Neuronal stem cell (in vitro differentiated cells): ENCODE measurements around the gene PRPF6.

Source experiments
- DNase-seq: peaks from one replicate; pipeline ENCODE4 v3.0.0-alpha.2; 2013; ENCODE audit warnings: low spot score
- H2AFZ ChIP-seq: one replicate; pipeline ENCODE4 v1.6.1; 2013; ENCODE audit warnings: mild to moderate bottlenecking, low read length, inconsistent platforms
- H2AK5ac ChIP-seq: 2 replicates; pipeline ENCODE4 v1.6.1; 2013; ENCODE audit warnings: low read depth, mild to moderate bottlenecking, inconsistent platforms, low read length, moderate library complexity, mixed read lengths
- H2BK120ac ChIP-seq: 2 replicates; pipeline ENCODE4 v1.6.1; 2013; ENCODE audit warnings: low read depth, mild to moderate bottlenecking, inconsistent platforms, low read length, moderate library complexity, mixed read lengths
- H2BK12ac ChIP-seq: one replicate; pipeline ENCODE4 v1.6.1; 2013; ENCODE audit warnings: low read length, inconsistent platforms
- H2BK15ac ChIP-seq: 2 replicates; pipeline ENCODE4 v1.6.1; 2013; ENCODE audit warnings: mild to moderate bottlenecking, low read length, inconsistent platforms, mixed read lengths
- H2BK5ac ChIP-seq: one replicate; pipeline ENCODE4 v1.6.1; 2013; ENCODE audit warnings: inconsistent platforms, mild to moderate bottlenecking, low read length, moderate library complexity
- H3K14ac ChIP-seq: one replicate; pipeline ENCODE4 v1.6.1; 2013; ENCODE audit warnings: low read length, inconsistent platforms
- H3K18ac ChIP-seq: 2 replicates; pipeline ENCODE4 v1.6.1; 2013; ENCODE audit warnings: low read length, inconsistent platforms
- H3K23ac ChIP-seq: 2 replicates; pipeline ENCODE4 v1.6.1; 2013; ENCODE audit warnings: low read depth, mild to moderate bottlenecking, mixed read lengths, low read length, inconsistent platforms; ENCODE audit not compliant: poor library complexity
- H3K27ac ChIP-seq: replicated peaks from 3 replicates; pipeline ENCODE4 v1.5.1; 2013; ENCODE audit warnings: low read length, inconsistent platforms
- H3K27me3 ChIP-seq, 3 experiments: 2 replicates each; pipeline ENCODE4 v1.6.1; 2013; ENCODE audit warnings: low read length in 3 of 3, mild to moderate bottlenecking in 2 of 3, inconsistent platforms in 1 of 3, low read depth in 1 of 3, mixed read lengths in 1 of 3, moderate library complexity in 1 of 3; ENCODE audit not compliant: control insufficient read depth in 3 of 3, insufficient read depth in 3 of 3
- H3K36me3 ChIP-seq, 2 donors: replicated peaks in 1 of 2; 2 replicates each; pipeline ENCODE4 v1.6.1; 2013; ENCODE audit warnings: low read length in 2 of 2; ENCODE audit not compliant: control insufficient read depth in 2 of 2, insufficient read depth in 2 of 2
- H3K4ac ChIP-seq: 2 replicates; pipeline ENCODE4 v1.6.1; 2013; ENCODE audit warnings: inconsistent platforms, mild to moderate bottlenecking, low read length, moderate library complexity
- H3K4me1 ChIP-seq, 2 donors: 1 replicate in 1 of 2; 2 replicates in 1 of 2; pipeline ENCODE4 v1.6.1; 2013; ENCODE audit warnings: low read length in 2 of 2, low read depth in 1 of 2; ENCODE audit not compliant: control insufficient read depth in 2 of 2, insufficient read depth in 1 of 2
- H3K4me2 ChIP-seq: one replicate; pipeline ENCODE4 v1.6.1; 2013; ENCODE audit warnings: mild to moderate bottlenecking, low read length, inconsistent platforms; ENCODE audit not compliant: insufficient read depth, poor library complexity, severe bottlenecking
- H3K4me3 ChIP-seq, 2 donors: 2 replicates each; pipeline ENCODE4 v1.5.1; 2013; ENCODE audit warnings: low read length in 2 of 2, mild to moderate bottlenecking in 2 of 2, inconsistent platforms in 1 of 2, moderate library complexity in 1 of 2
- H3K79me1 ChIP-seq: one replicate; pipeline ENCODE4 v1.6.1; 2013; ENCODE audit warnings: low read depth, mild to moderate bottlenecking, inconsistent platforms, low read length, moderate library complexity
- H3K9ac ChIP-seq: one replicate; pipeline ENCODE4 v1.6.1; 2013; ENCODE audit warnings: mild to moderate bottlenecking, low read depth, low read length, inconsistent platforms; ENCODE audit not compliant: poor library complexity
- H3K9me3 ChIP-seq, 2 donors: replicated peaks in 1 of 2; 2 replicates each; pipeline versions ENCODE3 to v1.6.1; 2013; ENCODE audit warnings: low read length in 2 of 2, mild to moderate bottlenecking in 2 of 2, inconsistent platforms in 1 of 2, low read depth in 1 of 2, mixed read lengths in 1 of 2, moderate library complexity in 1 of 2; ENCODE audit not compliant: control insufficient read depth in 2 of 2, insufficient read depth in 1 of 2
- H4K8ac ChIP-seq: one replicate; pipeline ENCODE4 v1.6.1; 2013; ENCODE audit warnings: low read depth, mild to moderate bottlenecking, inconsistent platforms, low read length, moderate library complexity
- H4K91ac ChIP-seq: one replicate; pipeline ENCODE4 v1.6.1; 2013; ENCODE audit warnings: low read length, low read depth, mild to moderate bottlenecking, inconsistent platforms; ENCODE audit not compliant: poor library complexity
- WGBS, 2 donors: extraction: QIAGEN DNeasy Blood & Tissue Kit; methylation state at CpG; one replicate each; pipeline ENCODE4 v1.1.7; 2013; ENCODE audit warnings: missing lambda C conversion rate in 2 of 2, mixed read lengths in 1 of 2; ENCODE audit not compliant: insufficient read length in 2 of 2, insufficient replicate concordance in 1 of 2; ENCODE audit errors: extremely low coverage in 2 of 2; 5-methylcytosine and 5-hydroxymethylcytosine counted together

PRPF6 gene

GRCh38 chr20:63964412-63964811 is 16.5 kb upstream of the PRPF6 start:
- Histone ChIP-seq H4K91ac (no peak overlapping the region), H2BK5ac (no peak overlapping the region), H3K27ac (no peak overlapping the region), H2BK12ac (no peak overlapping the region), H2BK120ac (no peak overlapping the region), H3K18ac (no peak overlapping the region), H3K79me1 (peaks cover 10% of the 10 kb centered on the region), H2AK5ac (no peak overlapping the region), H3K4me1 (peaks cover 9% of the 10 kb centered on the region in 2 donors), H2BK15ac (no peak overlapping the region), H3K14ac (peak overlapping the region; percentile 56), H3K36me3 (peaks cover 55 to 72% of the 10 kb centered on the region in 2 donors), H3K27me3 (no peaks in the 10 kb centered on the region), H2AFZ (no peak overlapping the region), H3K4me2 (no peak overlapping the region), H3K9me3 (peaks cover 0 to 31% of the 10 kb centered on the region in 2 donors), H3K9ac (no peak overlapping the region), H3K4ac (no peak overlapping the region), H3K4me3 (no peak overlapping the region), H3K23ac (peak overlapping the region; percentile 93), H4K8ac (no peak overlapping the region)
- WGBS, 2 donors: no CpG with 5 or more reads among the region's 16 CpGs
- DNase-seq: no peak

- H3K4me2 ChIP-seq: no peak overlapping the region
- peak overlapping the region in 1 of 2 donors; percentile 59 for H3K4me3 ChIP-seq
- H3K23ac ChIP-seq: peak overlapping the region; percentile 52
- peaks cover 0 to 31% of the 10 kb centered on the region in 2 donors for H3K9me3 ChIP-seq
- peaks cover 51 to 59% of the 10 kb centered on the region in 2 donors for H3K36me3 ChIP-seq
- peaks cover 10% of the 10 kb centered on the region for H3K79me1 ChIP-seq
- H3K27me3 ChIP-seq: peaks cover 0 to 4% (median 0%) of the 10 kb centered on the region in 3 experiments
- no peak overlapping the region for H4K8ac ChIP-seq
- H3K4me1 ChIP-seq: peaks cover 9 to 13% of the 10 kb centered on the region in 2 donors
- no peak overlapping the region for H3K18ac ChIP-seq
- no peak overlapping the region for H2AFZ ChIP-seq
- no peak overlapping the region for H2BK12ac ChIP-seq
- peak overlapping the region; percentile 28 for H2AK5ac ChIP-seq
- no peak overlapping the region for H3K27ac ChIP-seq
- no peak overlapping the region for H3K9ac ChIP-seq
- no peak overlapping the region for H2BK15ac ChIP-seq
- no peak for DNase-seq
- H3K14ac ChIP-seq: no peak overlapping the region
- no peak overlapping the region for H2BK120ac ChIP-seq
- H2BK5ac ChIP-seq: no peak overlapping the region
- H4K91ac ChIP-seq: no peak overlapping the region
- no CpG with 5 or more reads among the region's 27 CpGs for WGBS, 2 donors
- no peak overlapping the region for H3K4ac ChIP-seq
Observed at GRCh38 chr20:63966172-63966943, 14.6 kb upstream of the PRPF6 start.

GRCh38 chr20:63966944-63967322 is 14.0 kb upstream of the PRPF6 start:
- WGBS, 2 donors: no CpG with 5 or more reads among the region's 13 CpGs
- H3K9ac ChIP-seq: no peak overlapping the region

GRCh38 chr20:63967330-63968135 is 13.4 kb upstream of the PRPF6 start:
- Histone ChIP-seq H3K27me3 (peaks cover 0 to 6% (median 0%) of the 10 kb centered on the region in 3 experiments), H2AFZ (no peak overlapping the region), H3K79me1 (peaks cover 5% of the 10 kb centered on the region), H3K4me3 (no peak overlapping the region), H3K18ac (no peak overlapping the region), H3K9me3 (peaks cover 0 to 31% of the 10 kb centered on the region in 2 donors), H3K4ac (no peak overlapping the region), H3K36me3 (peaks cover 42 to 48% of the 10 kb centered on the region in 2 donors), H2BK15ac (no peak overlapping the region), H3K27ac (no peak overlapping the region), H3K9ac (no peak overlapping the region), H3K14ac (no peak overlapping the region), H4K8ac (no peak overlapping the region), H2BK12ac (no peak overlapping the region), H3K23ac (peak overlapping the region; percentile 55), H2BK120ac (no peak overlapping the region), H3K4me2 (no peak overlapping the region), H2BK5ac (peak overlapping the region; percentile 60), H3K4me1 (peaks cover 9 to 13% of the 10 kb centered on the region in 2 donors), H2AK5ac (no peak overlapping the region), H4K91ac (no peak overlapping the region)
- DNase-seq: no peak
- WGBS, 2 donors: no CpG with 5 or more reads among the region's 28 CpGs

More at GRCh38 chr20:63966944-63967322, 14.0 kb upstream of the PRPF6 start:
- no peak overlapping the region for H2BK5ac ChIP-seq
- no peak overlapping the region for H3K27ac ChIP-seq
- H2BK15ac ChIP-seq: no peak overlapping the region
- H3K4me1 ChIP-seq: peaks cover 9 to 13% of the 10 kb centered on the region in 2 donors
- DNase-seq: no peak
- H2AFZ ChIP-seq: no peak overlapping the region
- H3K79me1 ChIP-seq: peaks cover 10% of the 10 kb centered on the region
- H3K4me3 ChIP-seq: no peak overlapping the region
- H2AK5ac ChIP-seq: peak overlapping the region; percentile 28
- H2BK12ac ChIP-seq: no peak overlapping the region
- no peak overlapping the region for H3K18ac ChIP-seq
- no peak overlapping the region for H3K14ac ChIP-seq
- no peak overlapping the region for H3K23ac ChIP-seq
- no peak overlapping the region for H3K4ac ChIP-seq
- no peak overlapping the region for H3K4me2 ChIP-seq
- peaks cover 0 to 4% (median 0%) of the 10 kb centered on the region in 3 experiments for H3K27me3 ChIP-seq
- no peak overlapping the region for H4K91ac ChIP-seq
- peaks cover 0 to 31% of the 10 kb centered on the region in 2 donors for H3K9me3 ChIP-seq
- no peak overlapping the region for H4K8ac ChIP-seq
- no peak overlapping the region for H2BK120ac ChIP-seq
- H3K36me3 ChIP-seq: peaks cover 45 to 54% of the 10 kb centered on the region in 2 donors
